HG03575 (cell line): ENCODE data around the gene GRHL1.
"Not testable (repeated sequence)": the region's sequence is repeated elsewhere in the genome, so short reads cannot be mapped to it uniquely, and the experiment has no call there.

Experiments used
- ATAC-seq: cut with Tn5 transposase; IDR thresholded peaks from one replicate; pipeline ENCODE4 v1.9.1; 2021; ENCODE audit not compliant: unreplicated experiment, insufficient number of reproducible peaks, low FRiP score; ENCODE audit errors: extremely low read depth

Gene GRHL1

GRCh38 chr2:10005461-10006235 lies 54.2 kb downstream of the GRHL1 start:
- ATAC-seq, result no peak

GRCh38 chr2:10006236-10007161 lies 55.0 kb downstream of the GRHL1 start:
- ATAC-seq, result no peak

GRCh38 chr2:10007435-10007834 lies 55.9 kb downstream of the GRHL1 start:
- ATAC-seq, result no peak

GRCh38 chr2:10007921-10008808 lies 56.7 kb downstream of the GRHL1 start:
- no peak for ATAC-seq

GRCh38 chr2:10008809-10009176 lies 57.3 kb downstream of the GRHL1 start:
- ATAC-seq, result no peak

- ATAC-seq, result no peak
Measured at GRCh38 chr2:10009271-10009810, 57.8 kb downstream of the GRHL1 start.

- ATAC-seq, result no peak
Measured at GRCh38 chr2:10009811-10010781, 58.6 kb downstream of the GRHL1 start.

GRCh38 chr2:10010861-10011605 lies 59.5 kb downstream of the GRHL1 start:
- ATAC-seq, result not testable (repeated sequence)

- not testable (repeated sequence) for ATAC-seq
Measured at GRCh38 chr2:10011606-10012325, 60.3 kb downstream of the GRHL1 start.

- not testable (repeated sequence) for ATAC-seq
Measured at GRCh38 chr2:10012366-10012962, 61.0 kb downstream of the GRHL1 start.

GRCh38 chr2:10012963-10013461 lies 61.5 kb downstream of the GRHL1 start:
- ATAC-seq, result no peak

- not testable (repeated sequence) for ATAC-seq
Measured at GRCh38 chr2:10013651-10014417, 62.3 kb downstream of the GRHL1 start.

- no peak for ATAC-seq
Measured at GRCh38 chr2:10014418-10015190, 63.1 kb downstream of the GRHL1 start.

GRCh38 chr2:10015376-10015989 lies 64.0 kb downstream of the GRHL1 start:
- ATAC-seq, result not testable (repeated sequence)
